ENCODE measurements around the gene GPRASP2.
A peak's percentile ranks its signal among the peaks of the same experiment; 100 is the strongest.
"Not testable (repeated sequence)": the region's sequence is repeated elsewhere in the genome, so short reads cannot be mapped to it uniquely, and the experiment has no call there.

Gene GPRASP2
- total RNA-seq: 0.63 to 4.6 (median 1.1) reads per million in 9 experiments

- peaks cover 3 to 8% of the 10 kb centered on the region in 2 donors for H3K4me1 Mint-ChIP-seq (ENCODE audit: low read depth in 2 of 2)
- H3K9me3 Mint-ChIP-seq: no peaks in the 10 kb centered on the region
- ATAC-seq (replicated peaks) (peak; percentile 62), DNase-seq (no peak)
- H3K4me3 Mint-ChIP-seq: peak within 1 kb of the TSS; percentile 78 to 84
- no peaks in the 10 kb centered on the region for H3K36me3 Mint-ChIP-seq (ENCODE audit: insufficient read depth)
- H3K27me3 Mint-ChIP-seq: peaks cover 9 to 35% of the 10 kb centered on the region in 2 donors
- no peak within 1 kb of the TSS for H3K27ac Mint-ChIP-seq
Measured at GRCh38 chrX:102712216-102712966, at the start of gene GPRASP2. Gene GPRASP2, plus strand, starts transcription at chrX:102712448. Its CDS starts 2,422 bp downstream, at chrX:102714870.

GRCh38 chrX:102663820-102664219, 48.4 kb upstream of the GPRASP2 start:
- H3K27me3 Mint-ChIP-seq; H3K27ac Mint-ChIP-seq; H3K36me3 Mint-ChIP-seq (ENCODE audit: insufficient read depth); ATAC-seq (replicated peaks); H3K4me3 Mint-ChIP-seq; DNase-seq; H3K9me3 Mint-ChIP-seq: not testable (repeated sequence)
- peaks cover 6 to 20% of the 10 kb centered on the region in 2 donors for H3K4me1 Mint-ChIP-seq (ENCODE audit: low read depth in 2 of 2)

GRCh38 chrX:102667034-102667433, 45.2 kb upstream of the GPRASP2 start:
- not testable (repeated sequence) for H3K9me3 Mint-ChIP-seq; DNase-seq; ATAC-seq (replicated peaks); H3K27me3 Mint-ChIP-seq; H3K4me3 Mint-ChIP-seq; H3K36me3 Mint-ChIP-seq (ENCODE audit: insufficient read depth); H3K4me1 Mint-ChIP-seq (ENCODE audit: low read depth in 2 of 2); H3K27ac Mint-ChIP-seq

- Mint-ChIP-seq H3K9me3 (peaks cover 0 to 7% of the 10 kb centered on the region in 2 donors), H3K4me3 (no peak overlapping the region), H3K4me1 (ENCODE audit: low read depth in 2 of 2) (peaks cover 0 to 10% of the 10 kb centered on the region in 2 donors), H3K27ac (no peak overlapping the region), H3K36me3 (ENCODE audit: insufficient read depth) (peaks cover 3% of the 10 kb centered on the region), H3K27me3 (no peaks in the 10 kb centered on the region)
- DNase-seq: no peak
- ATAC-seq (replicated peaks): no peak
Measured at GRCh38 chrX:102669526-102669925, 42.7 kb upstream of the GPRASP2 start.

GRCh38 chrX:102672856-102673255, 39.4 kb upstream of the GPRASP2 start:
- no peaks in the 10 kb centered on the region for H3K27me3 Mint-ChIP-seq
- H3K36me3 Mint-ChIP-seq (ENCODE audit: insufficient read depth): peaks cover 6% of the 10 kb centered on the region
- ATAC-seq (replicated peaks) (no peak), DNase-seq (no peak)
- H3K4me3 Mint-ChIP-seq: no peak overlapping the region
- H3K4me1 Mint-ChIP-seq (ENCODE audit: low read depth in 2 of 2): peaks cover 2 to 4% of the 10 kb centered on the region in 2 donors
- H3K27ac Mint-ChIP-seq: no peak overlapping the region
- no peaks in the 10 kb centered on the region for H3K9me3 Mint-ChIP-seq

- ATAC-seq (replicated peaks); DNase-seq; H3K27ac Mint-ChIP-seq; H3K36me3 Mint-ChIP-seq (ENCODE audit: insufficient read depth); H3K4me1 Mint-ChIP-seq (ENCODE audit: low read depth in 2 of 2); H3K9me3 Mint-ChIP-seq; H3K4me3 Mint-ChIP-seq; H3K27me3 Mint-ChIP-seq: not testable (repeated sequence)
Measured at GRCh38 chrX:102677479-102677878, 34.8 kb upstream of the GPRASP2 start.

GRCh38 chrX:102684772-102685520, 27.3 kb upstream of the GPRASP2 start:
- DNase-seq (no peak), ATAC-seq (replicated peaks) (no peak)
- Mint-ChIP-seq H3K27me3 (no peaks in the 10 kb centered on the region), H3K36me3 (ENCODE audit: insufficient read depth) (peaks cover 2% of the 10 kb centered on the region), H3K4me3 (no peak overlapping the region), H3K27ac (no peak overlapping the region), H3K4me1 (ENCODE audit: low read depth in 2 of 2) (peaks cover 4 to 9% of the 10 kb centered on the region in 2 donors), H3K9me3 (peaks cover 2 to 6% of the 10 kb centered on the region in 2 donors)

GRCh38 chrX:102694749-102695148, 17.5 kb upstream of the GPRASP2 start:
- ATAC-seq (replicated peaks) (no peak), DNase-seq (no peak)
- peaks cover 0 to 4% of the 10 kb centered on the region in 2 donors for H3K4me1 Mint-ChIP-seq (ENCODE audit: low read depth in 2 of 2)
- no peak overlapping the region for H3K27ac Mint-ChIP-seq
- H3K4me3 Mint-ChIP-seq: no peak overlapping the region
- H3K36me3 Mint-ChIP-seq (ENCODE audit: insufficient read depth): no peaks in the 10 kb centered on the region
- H3K27me3 Mint-ChIP-seq: no peaks in the 10 kb centered on the region
- no peaks in the 10 kb centered on the region for H3K9me3 Mint-ChIP-seq

- H3K27ac Mint-ChIP-seq: no peak overlapping the region
- H3K36me3 Mint-ChIP-seq (ENCODE audit: insufficient read depth): no peaks in the 10 kb centered on the region
- peaks cover 0 to 4% of the 10 kb centered on the region in 2 donors for H3K4me1 Mint-ChIP-seq (ENCODE audit: low read depth in 2 of 2)
- no peak for DNase-seq
- H3K27me3 Mint-ChIP-seq: no peaks in the 10 kb centered on the region
- no peak overlapping the region for H3K4me3 Mint-ChIP-seq
- ATAC-seq (replicated peaks): no peak
- H3K9me3 Mint-ChIP-seq: no peaks in the 10 kb centered on the region
Measured at GRCh38 chrX:102696306-102696705, 15.9 kb upstream of the GPRASP2 start.

- no peak for DNase-seq
- Mint-ChIP-seq H3K4me1 (ENCODE audit: low read depth in 2 of 2) (peaks cover 0 to 4% of the 10 kb centered on the region in 2 donors), H3K27me3 (peaks cover 0 to under 1% of the 10 kb centered on the region in 2 donors), H3K27ac (no peak overlapping the region), H3K9me3 (no peaks in the 10 kb centered on the region), H3K4me3 (no peak overlapping the region), H3K36me3 (ENCODE audit: insufficient read depth) (no peaks in the 10 kb centered on the region)
- ATAC-seq (replicated peaks): no peak
Measured at GRCh38 chrX:102697494-102697893, 14.8 kb upstream of the GPRASP2 start.

- ATAC-seq (replicated peaks) (no peak), DNase-seq (no peak)
- peaks cover 3 to 8% of the 10 kb centered on the region in 2 donors for H3K4me1 Mint-ChIP-seq (ENCODE audit: low read depth in 2 of 2)
- H3K36me3 Mint-ChIP-seq (ENCODE audit: insufficient read depth): peaks cover 3% of the 10 kb centered on the region
- H3K27ac Mint-ChIP-seq: no peak overlapping the region
- no peak overlapping the region for H3K4me3 Mint-ChIP-seq
- no peaks in the 10 kb centered on the region for H3K9me3 Mint-ChIP-seq
- H3K27me3 Mint-ChIP-seq: peaks cover 9 to 35% of the 10 kb centered on the region in 2 donors
Measured at GRCh38 chrX:102708900-102709299, 3.3 kb upstream of the GPRASP2 start.

- H3K4me3 Mint-ChIP-seq: peak overlapping the region; percentile 78 to 84
- no peak for DNase-seq
Measured at GRCh38 chrX:102711872-102712215, 404 bp upstream of the GPRASP2 start.

GRCh38 chrX:102712981-102713625, 855 bp downstream of the GPRASP2 start:
- Mint-ChIP-seq H3K4me3 (peak overlapping the region; percentile 37 to 62), H3K27ac (no peak overlapping the region), H3K36me3 (ENCODE audit: insufficient read depth) (no peaks in the 10 kb centered on the region), H3K27me3 (peaks cover 9 to 35% of the 10 kb centered on the region in 2 donors), H3K9me3 (no peaks in the 10 kb centered on the region), H3K4me1 (ENCODE audit: low read depth in 2 of 2) (peaks cover 3 to 8% of the 10 kb centered on the region in 2 donors)
- ATAC-seq (replicated peaks) (no peak), DNase-seq (no peak)

More at GRCh38 chrX:102711872-102712215, 404 bp upstream of the GPRASP2 start:
- Mint-ChIP-seq H3K27ac (no peak overlapping the region), H3K27me3 (peaks cover 9 to 35% of the 10 kb centered on the region in 2 donors), H3K9me3 (no peaks in the 10 kb centered on the region), H3K36me3 (ENCODE audit: insufficient read depth) (no peaks in the 10 kb centered on the region), H3K4me1 (ENCODE audit: low read depth in 2 of 2) (peaks cover 3 to 8% of the 10 kb centered on the region in 2 donors)
- ATAC-seq (replicated peaks): no peak
